Panc1 (cell line): ENCODE measurements around the gene PKD1. TPM values are rescaled to one million over a fixed set of nuclear protein-coding genes. Genes with fewer than 3 reads are reported as not detected.

ENCODE experiments used
- ATAC-seq: fragments of 200-7000 bp; cut with Tn5 transposase; 2 replicates; pipeline ENCODE4 v1.9.1; 2020; ENCODE audit warnings: mild to moderate bottlenecking, moderate library complexity
- BruUV-seq: library from RNA; stranded (reverse); fragments of 400-500 nt; replicated peaks from 2 replicates; lab custom pipeline; 2021; lab: Mats Ljungman, UMichigan
- CTCF ChIA-PET: fragments of 300-600 bp; sonication (Branson Sonifier 250); formaldehyde crosslinking; loops from one replicate; lab custom pipeline; 2022; ENCODE audit warnings: antibody characterized with exemption; lab: Charles Lee
- POLR2A ChIA-PET: fragments of 300-600 bp; sonication (Branson Sonifier 250); formaldehyde crosslinking; loops from one replicate; lab custom pipeline; 2022; ENCODE audit warnings: antibody characterized with exemption; lab: Charles Lee
- DNase-seq: peaks from one replicate; pipeline ENCODE4 v3.0.0-alpha.2; 2010; ENCODE audit warnings: low read depth, low spot score
- H3K27ac ChIP-seq: 2 replicates; pipeline ENCODE4 v1.5.1; 2011; ENCODE audit warnings: mild to moderate bottlenecking, low read length, inconsistent platforms
- H3K27me3 ChIP-seq: fragments of 200-500 bp; sonication (Bioruptor generic); 2 replicates; pipeline ENCODE4 v1.6.0; 2014; ENCODE audit warnings: low read length, inconsistent platforms; ENCODE audit not compliant: control insufficient read depth, insufficient read depth
- H3K36me3 ChIP-seq: fragments of 200-500 bp; sonication (Bioruptor generic); 2 replicates; pipeline ENCODE4 v1.5.1; 2014; ENCODE audit warnings: inconsistent platforms, mild to moderate bottlenecking, low read length, moderate library complexity; ENCODE audit not compliant: control insufficient read depth, insufficient read depth
- H3K4me1 ChIP-seq: 2 replicates; pipeline ENCODE4 v1.5.1; 2011; ENCODE audit warnings: inconsistent platforms, mild to moderate bottlenecking, low read length, moderate library complexity; ENCODE audit not compliant: control insufficient read depth, insufficient read depth
- H3K4me3 ChIP-seq, 2 experiments: 2 replicates each; pipeline ENCODE4 v1.5.1; 2011 to 2012; ENCODE audit warnings: low read depth in 2 of 2, low read length in 2 of 2, mild to moderate bottlenecking in 2 of 2, inconsistent platforms in 1 of 2, moderate library complexity in 1 of 2
- H3K9me3 ChIP-seq: fragments of 200-500 bp; sonication (Bioruptor generic); 2 replicates; pipeline ENCODE4 v1.5.1; 2014; ENCODE audit warnings: low read depth, mild to moderate bottlenecking, inconsistent platforms, low read length, moderate library complexity; ENCODE audit not compliant: control insufficient read depth, insufficient read depth
- CTCF ChIP-seq: fragments of 450-650 bp; IDR thresholded peaks from 2 replicates; pipeline ENCODE4 v1.5.1; 2017; ENCODE audit warnings: mild to moderate bottlenecking
- POLR2AphosphoS5 ChIP-seq: IDR thresholded peaks from 2 replicates; pipeline ENCODE4 v1.6.1; 2012; ENCODE audit warnings: mild to moderate bottlenecking, low read depth, low read length, moderate library complexity
- REST ChIP-seq, 2 experiments: IDR thresholded peaks; 2 replicates each; pipeline ENCODE4 v1.6.1; 2011 to 2012; ENCODE audit warnings: low read depth in 2 of 2, control low read depth in 1 of 2, low read length in 1 of 2, mild to moderate bottlenecking in 1 of 2, moderate library complexity in 1 of 2; ENCODE audit not compliant: insufficient read depth in 1 of 2
- SIN3A ChIP-seq: IDR thresholded peaks from 2 replicates; pipeline ENCODE4 v1.6.1; 2012; ENCODE audit warnings: low read depth, mild to moderate bottlenecking, low read length, moderate library complexity, borderline replicate concordance; ENCODE audit not compliant: insufficient read depth
- TCF7L2 ChIP-seq: IDR thresholded peaks from 2 replicates; pipeline ENCODE4 v1.6.1; 2011; ENCODE audit warnings: mild to moderate bottlenecking, low read depth, low read length, inconsistent platforms
- in situ Hi-C: cut with HindIII; loops from 2 replicates; pipeline ENCODE4 v1.10.0; 2016; ENCODE audit warnings: low sequenced_read_pairs, low pct_unique_long_range_greater_than_20kb
- intact Hi-C: fragments of 100-400 bp; cut with micrococcal nuclease; formaldehyde crosslinking; loops from one replicate; pipeline ENCODE4 v1.10.0; 2022; ENCODE audit not compliant: unreplicated experiment
- total RNA-seq: library from RNA; stranded (reverse); gene quantifications from one replicate; pipeline ENCODE4 v1.2.1, GENCODE V29; 2021; ENCODE audit not compliant: unreplicated experiment

The PKD1 gene
- total RNA-seq, 1 experiment from 2014 or later, result 279 TPM

- H3K9me3 ChIP-seq, result no peaks in the 10 kb centered on the region
- CTCF ChIA-PET, result no interaction called here
- DNase-seq, result no peak
- H3K4me1 ChIP-seq, result no peaks in the 10 kb centered on the region
- TF ChIP-seq TCF7L2 (no peak), CTCF (no peak), SIN3A (no peak), POLR2AphosphoS5 (no peak), REST (IDR thresholded peaks at IDR 0.05; ENCODE audit: insufficient read depth in 1 of 2, low read depth in 2 of 2, low read length in 1 of 2) (no peak)
- H3K4me3 ChIP-seq, result no peak overlapping the region
- intact Hi-C loops, result no loop called here
- no TSS peak for BruUV-seq
- in situ Hi-C loops, result no loop called here
- POLR2A ChIA-PET, result no interaction called here
- H3K36me3 ChIP-seq, result no peaks in the 10 kb centered on the region; the same call in 1 of the 2 replicates
- no peaks in the 10 kb centered on the region for H3K27me3 ChIP-seq
- no peak overlapping the region for H3K27ac ChIP-seq
- ATAC-seq, result no peak
Observed at GRCh38 chr16:2077016-2077415, 58.7 kb downstream of the PKD1 start.

DNA sequence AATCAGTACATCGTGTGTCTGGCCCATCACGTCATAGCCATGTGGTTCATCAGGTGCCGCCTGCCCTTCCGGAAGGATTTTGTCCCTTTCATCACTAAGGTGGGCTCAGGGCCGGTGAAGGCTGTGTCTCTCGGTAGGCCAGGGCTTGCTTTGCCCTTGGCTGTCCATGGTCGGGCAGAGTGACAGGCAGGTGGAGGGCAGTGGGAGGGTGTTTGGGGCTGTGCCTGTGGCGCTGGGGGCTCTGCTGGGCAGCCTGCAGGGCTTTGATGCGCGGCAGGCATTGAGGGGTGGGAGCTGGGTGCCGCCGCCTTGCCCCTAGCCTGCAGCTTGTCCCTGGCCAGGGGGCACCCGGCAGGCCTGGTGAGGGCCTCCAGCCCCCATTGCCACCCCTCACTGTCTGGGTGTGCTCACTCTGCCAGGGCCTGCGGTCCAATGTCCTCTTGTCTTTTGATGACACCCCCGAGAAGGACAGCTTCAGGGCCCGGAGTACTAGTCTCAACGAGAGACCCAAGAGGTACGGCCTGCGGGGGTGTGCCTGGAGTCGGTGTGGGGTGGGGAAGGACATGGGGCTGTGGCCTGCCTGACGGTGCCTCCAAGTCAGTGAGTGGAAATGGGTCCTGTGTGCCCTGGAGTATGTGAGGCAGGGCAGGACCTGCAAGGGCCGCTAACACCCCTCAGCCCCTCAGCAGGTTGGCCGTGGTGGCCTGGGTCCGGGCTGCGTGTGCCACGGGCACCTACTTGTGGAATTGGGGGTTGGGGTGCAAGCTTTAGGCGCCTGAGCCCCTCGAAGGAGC lies 59.4 kb downstream of the PKD1 start:
- H3K4me3 ChIP-seq, result no peak overlapping the region
- intact Hi-C loops (no loop called here), in situ Hi-C loops (no loop called here)
- POLR2A ChIA-PET, result no interaction called here
- CTCF ChIA-PET, result no interaction called here
- TSS peak; percentile 71 for BruUV-seq
- ATAC-seq (no peak), DNase-seq (no peak)
- no peaks in the 10 kb centered on the region for H3K27me3 ChIP-seq
- H3K4me1 ChIP-seq, result no peaks in the 10 kb centered on the region
- no peak for TF ChIP-seq CTCF
- TF ChIP-seq REST (IDR thresholded peaks at IDR 0.05; ENCODE audit: insufficient read depth in 1 of 2, low read depth in 2 of 2, low read length in 1 of 2), result no peak
- no peak for TF ChIP-seq SIN3A
- no peak for TF ChIP-seq POLR2AphosphoS5
- no peak for TF ChIP-seq TCF7L2
- no peaks in the 10 kb centered on the region for H3K9me3 ChIP-seq
- H3K36me3 ChIP-seq, result no peaks in the 10 kb centered on the region; the same call in 1 of the 2 replicates
- H3K27ac ChIP-seq, result no peak overlapping the region
